ENCODE data around the gene SYTL2. TPM values are rescaled to one million over a fixed set of nuclear protein-coding genes. Genes with fewer than 3 reads are reported as not detected.

Gene SYTL2
- total RNA-seq, 2 donors from 2014 or later: 168 to 170 TPM

- Histone ChIP-seq H3K9me3 (no peaks in the 10 kb centered on the region), H3K4me3 (no peak overlapping the region), H3K9ac (ENCODE audit: low read depth in 2 of 2, low read length in 2 of 2) (no peak overlapping the region), H3K4me1 (peaks cover 16% of the 10 kb centered on the region), H3K27me3 (no peaks in the 10 kb centered on the region), H3K36me3 (no peaks in the 10 kb centered on the region), H3K27ac (no peak overlapping the region)
- intact Hi-C loops (cut with DNase I): no loop called here
- DNase-seq: no peak
- no peak for TF ChIP-seq CTCF (IDR thresholded peaks at IDR 0.05)
These were observed 14.7 kb upstream of the SYTL2 start for GRCh38 chr11:85825616-85826015.

- H3K9ac ChIP-seq (ENCODE audit: low read depth in 2 of 2, low read length in 2 of 2): no peak overlapping the region
These were observed 12.9 kb upstream of the SYTL2 start for GRCh38 chr11:85823816-85824215.

GRCh38 chr11:85822814-85823213 is 11.9 kb upstream of the SYTL2 start:
- H3K27ac ChIP-seq: no peak overlapping the region
- DNase-seq: no peak
- H3K4me3 ChIP-seq: no peak overlapping the region
- intact Hi-C loops (cut with DNase I): no loop called here
- peaks cover 12% of the 10 kb centered on the region for H3K4me1 ChIP-seq
- no peak overlapping the region for H3K9ac ChIP-seq (ENCODE audit: low read depth in 2 of 2, low read length in 2 of 2)
- H3K36me3 ChIP-seq: no peaks in the 10 kb centered on the region
- no peaks in the 10 kb centered on the region for H3K9me3 ChIP-seq
- no peak for TF ChIP-seq CTCF (IDR thresholded peaks at IDR 0.05)
- H3K27me3 ChIP-seq: no peaks in the 10 kb centered on the region

More at GRCh38 chr11:85823816-85824215, 12.9 kb upstream of the SYTL2 start:
- Histone ChIP-seq H3K36me3 (no peaks in the 10 kb centered on the region), H3K4me3 (no peak overlapping the region), H3K27me3 (no peaks in the 10 kb centered on the region), H3K27ac (no peak overlapping the region), H3K9me3 (no peaks in the 10 kb centered on the region), H3K4me1 (peaks cover 16% of the 10 kb centered on the region)
- intact Hi-C loops (cut with DNase I): no loop called here
- no peak for DNase-seq
- TF ChIP-seq CTCF (IDR thresholded peaks at IDR 0.05): no peak

GRCh38 chr11:85821636-85822035 is 10.7 kb upstream of the SYTL2 start:
- no peaks in the 10 kb centered on the region for H3K36me3 ChIP-seq
- no peak overlapping the region for H3K4me3 ChIP-seq
- TF ChIP-seq CTCF (IDR thresholded peaks at IDR 0.05): no peak
- no peaks in the 10 kb centered on the region for H3K27me3 ChIP-seq
- DNase-seq: peak; percentile 77
- H3K27ac ChIP-seq: peak overlapping the region; percentile 42
- intact Hi-C loops (cut with DNase I): no loop called here
- H3K9me3 ChIP-seq: no peaks in the 10 kb centered on the region
- peaks cover 5% of the 10 kb centered on the region for H3K4me1 ChIP-seq
- no peak overlapping the region for H3K9ac ChIP-seq (ENCODE audit: low read depth in 2 of 2, low read length in 2 of 2)

- TF ChIP-seq CTCF (IDR thresholded peaks at IDR 0.05): no peak
- Histone ChIP-seq H3K36me3 (no peaks in the 10 kb centered on the region), H3K9me3 (no peaks in the 10 kb centered on the region), H3K9ac (ENCODE audit: low read depth in 2 of 2, low read length in 2 of 2) (no peak overlapping the region), H3K4me3 (no peak overlapping the region), H3K4me1 (peaks cover 5% of the 10 kb centered on the region), H3K27ac (no peak overlapping the region), H3K27me3 (no peaks in the 10 kb centered on the region)
- DNase-seq: no peak
- intact Hi-C loops (cut with DNase I): no loop called here
These were observed 8.5 kb upstream of the SYTL2 start for GRCh38 chr11:85819441-85819840.

Data from colonic mucosa (tissue), 4 donors.